Spleen (tissue), 11 donors: Measurements from ENCODE around the gene BHLHE40. TPM values are rescaled to one million over a fixed set of nuclear protein-coding genes. Genes with fewer than 3 reads are reported as not detected.

Experiments
- DNase-seq: peaks from one replicate; pipeline ENCODE4 v3.0.0-alpha.2; 2020
- H3K27ac ChIP-seq, 8 donors: fragments of 200-600 bp; sonication (generic) in 7 of 8; 1 replicate in 4 of 8; 2 replicates in 4 of 8; pipeline versions ENCODE4 v1.5.0 to v1.8.0; 2016 to 2021; ENCODE audit warnings: inconsistent platforms in 4 of 8, mild to moderate bottlenecking in 4 of 8, moderate library complexity in 1 of 8
- H3K27me3 ChIP-seq, 7 donors: fragments of 200-600 bp; sonication (generic) in 6 of 7; replicated peaks in 1 of 7; 1 replicate in 4 of 7; 2 replicates in 3 of 7; pipeline versions ENCODE4 v1.5.0 to v1.8.0; 2016 to 2021; ENCODE audit warnings: inconsistent platforms in 3 of 7, mild to moderate bottlenecking in 1 of 7
- H3K36me3 ChIP-seq, 6 donors: fragments of 200-600 bp; sonication (generic) in 5 of 6; 1 replicate in 4 of 6; 2 replicates in 2 of 6; pipeline versions ENCODE4 v1.5.0 to v1.8.0; 2016 to 2021; ENCODE audit warnings: inconsistent platforms in 2 of 6
- H3K4me1 ChIP-seq, 6 donors: fragments of 200-600 bp; sonication (generic) in 5 of 6; 1 replicate in 3 of 6; 2 replicates in 3 of 6; pipeline versions ENCODE4 v1.5.0 to v1.8.0; 2016 to 2021; ENCODE audit warnings: inconsistent platforms in 3 of 6
- H3K4me3 ChIP-seq, 8 donors: fragments of 200-600 bp; sonication (generic) in 7 of 8; 1 replicate in 4 of 8; 2 replicates in 4 of 8; pipeline versions ENCODE4 v1.5.0 to v1.8.0; 2016 to 2021; ENCODE audit warnings: inconsistent platforms in 4 of 8, mild to moderate bottlenecking in 4 of 8, moderate library complexity in 2 of 8
- H3K9me3 ChIP-seq, 8 donors: fragments of 200-600 bp; sonication (generic) in 7 of 8; 1 replicate in 4 of 8; 2 replicates in 4 of 8; pipeline versions ENCODE4 v1.5.0 to v1.8.0; 2016 to 2021; ENCODE audit warnings: inconsistent platforms in 4 of 8
- POLR2A ChIP-seq, 3 donors: fragments of 450-650 bp; IDR thresholded peaks; one replicate each; pipeline ENCODE4 v1.5.1; 2017; ENCODE audit warnings: antibody characterized with exemption in 3 of 3, mild to moderate bottlenecking in 1 of 3
- POLR2AphosphoS5 ChIP-seq, 3 donors: sonication (generic); formaldehyde crosslinking; IDR thresholded peaks; one replicate each; pipeline ENCODE4 v1.5.1; 2017; ENCODE audit warnings: antibody characterized with exemption in 3 of 3
- WGBS, 5 donors: extraction: QIAGEN DNeasy Blood & Tissue Kit in 3 of 5; methylation state at CpG; one replicate each; pipeline versions ENCODE4 v1.1.5 to v1.1.7; 2013 to 2018; 5-methylcytosine and 5-hydroxymethylcytosine counted together
- intact Hi-C: fragments of 100-400 bp; cut with DNase I; formaldehyde crosslinking; loops from one replicate; pipeline ENCODE4 v1.15.0; 2023; ENCODE audit warnings: low total_unique reads
- polyA plus RNA-seq, 3 donors: library from polyadenylated mRNA; stranded (reverse); fragments of 200-250 nt; gene quantifications; one replicate each; pipeline ENCODE4 v1.2.1, GENCODE V29; 2013
- total RNA-seq, 7 donors: library from RNA; depleted of rRNA in 3 of 7; stranded (reverse); fragments of >200 nt in 3 of 7; fragmentation: NEBNext Ultra II Directional in 4 of 7; extraction: Animal tissue kit (Norgen Biotek cat#: 25700) in 4 of 7; gene quantifications; one replicate each; pipeline versions ENCODE4 v1.1.0 to v1.2.1, GENCODE V29; 2016 to 2021
- TF ChIP-seq, protein P1 (sequence below), 11 experiments: fragments of 200-600 bp in 7 of 11; fragments of 450-650 bp in 4 of 11; sonication (generic) in 4 of 11; IDR thresholded peaks in 8 of 11; conservative IDR thresholded peaks in 3 of 11; 1 replicate in 7 of 11; 2 replicates in 4 of 11; pipeline versions ENCODE4 v1.4.0 to v1.8.0; 2016 to 2021; ENCODE audit warnings: antibody characterized with exemption in 11 of 11, inconsistent platforms in 4 of 11, mild to moderate bottlenecking in 1 of 11
- donor health status: healthy with polysubstance abuse.
- donor health status: DM: no; HTN: no; CAD: no; lungs with moderate emphysema.
- donor health status: DM: no; HTN: no; CAD: no.
- donor health status: Bipolar disorder and iron deficiency.
- donor health status: healthy.
- donor health status: DM: no; HTN: no; CAD: no.
- donor health status: DM: yes; HTN: yes; CAD: no.

BHLHE40 gene
- total and polyA plus RNA-seq, 10 donors: 11.8 to 108 (median 30.0) TPM

DNA sequence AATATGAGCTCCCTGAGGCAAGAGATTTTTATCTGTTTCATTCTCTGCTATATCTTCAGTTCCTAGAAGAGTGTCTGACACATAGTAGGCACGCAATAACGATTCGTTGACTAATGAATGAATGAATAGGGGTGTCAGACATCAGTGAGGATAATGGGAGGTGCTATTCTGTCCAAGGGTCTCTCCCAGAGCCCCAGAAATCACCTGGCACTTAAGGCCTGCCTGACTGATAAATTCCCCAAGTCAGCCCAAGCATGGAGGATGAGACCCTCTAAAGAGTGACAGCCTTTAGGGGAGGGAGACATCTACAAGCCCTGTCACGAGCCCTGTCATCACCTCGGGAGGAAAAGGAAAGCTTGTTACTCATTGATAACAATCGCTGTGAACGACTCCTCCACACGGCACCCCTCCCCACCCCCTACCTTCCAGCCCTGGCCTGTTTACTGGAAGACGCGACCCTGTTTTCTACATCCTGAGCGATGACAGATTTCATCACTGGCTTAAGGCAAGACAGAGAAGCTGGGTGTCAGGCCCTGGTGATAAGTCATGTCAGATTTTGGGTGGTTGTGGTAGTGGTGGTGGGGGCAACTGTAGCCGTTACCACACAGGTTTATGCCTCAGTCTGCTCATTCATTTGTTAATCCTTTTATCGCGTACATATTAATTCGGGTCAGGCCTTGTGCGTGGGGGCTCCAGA is 23.1 kb downstream of the BHLHE40 start:
- H3K4me3 ChIP-seq: no peak overlapping the region
- intact Hi-C loops: no loop called here
- no peak overlapping the region for H3K27ac ChIP-seq
- peaks cover 0 to 25% (median 10%) of the 10 kb centered on the region in 6 donors for H3K4me1 ChIP-seq
- TF ChIP-seq POLR2AphosphoS5 (IDR thresholded peaks at IDR 0.05): no peak
- TF ChIP-seq, protein P1, sequence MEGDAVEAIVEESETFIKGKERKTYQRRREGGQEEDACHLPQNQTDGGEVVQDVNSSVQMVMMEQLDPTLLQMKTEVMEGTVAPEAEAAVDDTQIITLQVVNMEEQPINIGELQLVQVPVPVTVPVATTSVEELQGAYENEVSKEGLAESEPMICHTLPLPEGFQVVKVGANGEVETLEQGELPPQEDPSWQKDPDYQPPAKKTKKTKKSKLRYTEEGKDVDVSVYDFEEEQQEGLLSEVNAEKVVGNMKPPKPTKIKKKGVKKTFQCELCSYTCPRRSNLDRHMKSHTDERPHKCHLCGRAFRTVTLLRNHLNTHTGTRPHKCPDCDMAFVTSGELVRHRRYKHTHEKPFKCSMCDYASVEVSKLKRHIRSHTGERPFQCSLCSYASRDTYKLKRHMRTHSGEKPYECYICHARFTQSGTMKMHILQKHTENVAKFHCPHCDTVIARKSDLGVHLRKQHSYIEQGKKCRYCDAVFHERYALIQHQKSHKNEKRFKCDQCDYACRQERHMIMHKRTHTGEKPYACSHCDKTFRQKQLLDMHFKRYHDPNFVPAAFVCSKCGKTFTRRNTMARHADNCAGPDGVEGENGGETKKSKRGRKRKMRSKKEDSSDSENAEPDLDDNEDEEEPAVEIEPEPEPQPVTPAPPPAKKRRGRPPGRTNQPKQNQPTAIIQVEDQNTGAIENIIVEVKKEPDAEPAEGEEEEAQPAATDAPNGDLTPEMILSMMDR (IDR thresholded peaks at IDR 0.05 in 8 of 11, conservative IDR thresholded peaks at IDR 0.05 in 3 of 11): no peak
- TF ChIP-seq POLR2A (IDR thresholded peaks at IDR 0.05): no peak
- H3K9me3 ChIP-seq: no peaks in the 10 kb centered on the region
- H3K27me3 ChIP-seq: no peaks in the 10 kb centered on the region
- DNase-seq: no peak
- 44 to 60% (median 52%) methylated on average over 16 of the region's 16 CpGs for whole genome bisulfite sequencing, 5 donors
- H3K36me3 ChIP-seq: no peaks in the 10 kb centered on the region

DNA sequence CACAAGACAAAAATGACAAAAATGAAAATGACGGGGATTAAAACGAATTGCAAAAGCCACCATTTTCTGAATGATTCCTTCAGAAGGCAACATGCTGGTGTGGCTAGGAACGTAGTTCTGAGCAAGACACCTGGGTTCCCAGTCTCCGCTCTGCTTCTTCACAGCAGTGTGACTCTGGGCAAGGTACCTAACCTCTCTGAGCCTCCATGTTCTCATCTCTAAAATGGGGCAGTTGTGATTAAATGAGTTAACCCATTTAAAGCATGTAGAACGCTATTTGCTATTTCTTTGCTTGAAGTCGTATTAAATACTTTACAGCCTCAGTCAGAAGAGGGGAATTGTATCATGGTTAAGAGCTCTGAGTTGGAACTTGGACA is 23.6 kb downstream of the BHLHE40 start:
- no peaks in the 10 kb centered on the region for H3K36me3 ChIP-seq
- 81 to 93% (median 87%) methylated on average over 6 of the region's 6 CpGs for WGBS, 5 donors
- no peaks in the 10 kb centered on the region for H3K27me3 ChIP-seq
- intact Hi-C loops: no loop called here
- peaks cover 0 to 31% (median 13%) of the 10 kb centered on the region in 6 donors for H3K4me1 ChIP-seq
- H3K9me3 ChIP-seq: no peaks in the 10 kb centered on the region
- no peak for DNase-seq
- TF ChIP-seq POLR2AphosphoS5 (IDR thresholded peaks at IDR 0.05) (no peak), POLR2A (IDR thresholded peaks at IDR 0.05) (no peak)
- TF ChIP-seq, protein P1 (IDR thresholded peaks at IDR 0.05 in 8 of 11, conservative IDR thresholded peaks at IDR 0.05 in 3 of 11): no peak
- no peak overlapping the region for H3K27ac ChIP-seq
- no peak overlapping the region for H3K4me3 ChIP-seq

DNA sequence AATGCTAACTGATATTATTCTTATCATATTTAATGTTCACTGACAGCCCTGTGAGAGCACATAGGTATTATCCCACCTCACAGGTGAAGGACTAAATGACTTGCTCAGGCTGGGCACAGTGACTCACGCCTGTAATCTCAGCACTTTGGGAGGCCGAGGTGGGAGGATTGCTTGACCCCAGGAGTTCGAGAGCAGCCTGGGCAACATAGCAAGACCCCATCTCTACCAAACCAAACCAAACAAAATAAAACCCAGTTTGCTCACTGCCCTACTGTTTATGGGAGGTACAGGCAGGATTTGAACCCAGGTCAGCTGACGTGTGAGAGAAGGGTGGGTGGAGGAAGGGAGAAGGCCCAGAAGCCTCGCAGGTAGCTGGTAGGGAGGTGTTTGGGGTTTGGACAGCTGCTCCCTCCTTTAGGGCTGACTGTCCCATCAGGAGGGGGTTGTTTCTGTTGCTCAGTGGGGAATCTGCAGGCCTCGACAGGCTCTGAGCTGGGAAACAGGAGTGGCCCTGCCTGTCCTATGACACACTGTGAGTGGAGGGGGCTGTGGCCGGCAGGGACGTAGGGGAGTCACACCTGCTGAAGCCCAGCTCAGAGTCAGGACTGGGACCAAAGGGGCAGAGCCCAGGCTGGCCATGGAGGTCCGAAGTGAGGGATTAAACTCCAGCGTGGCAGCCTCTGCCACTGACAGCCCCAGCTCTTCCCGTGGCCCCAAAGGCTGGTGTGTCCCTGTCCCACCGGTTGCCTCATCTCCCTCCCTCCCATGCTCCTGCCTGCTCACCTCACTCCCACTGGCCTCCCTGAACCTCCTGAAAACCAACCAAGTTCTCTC is 25.3 kb downstream of the BHLHE40 start:
- Histone ChIP-seq H3K27me3 (no peaks in the 10 kb centered on the region), H3K9me3 (no peaks in the 10 kb centered on the region), H3K4me3 (no peak overlapping the region), H3K4me1 (peaks cover 7 to 48% (median 27%) of the 10 kb centered on the region in 6 donors), H3K27ac (no peak overlapping the region), H3K36me3 (no peaks in the 10 kb centered on the region)
- WGBS, 5 donors: 92 to 97% (median 95%) methylated on average over 12 of the region's 12 CpGs
- intact Hi-C loops: no loop called here
- DNase-seq: no peak
- TF ChIP-seq POLR2A (IDR thresholded peaks at IDR 0.05) (no peak), POLR2AphosphoS5 (IDR thresholded peaks at IDR 0.05) (no peak)
- TF ChIP-seq, protein P1 (IDR thresholded peaks at IDR 0.05 in 8 of 11, conservative IDR thresholded peaks at IDR 0.05 in 3 of 11): no peak

DNA sequence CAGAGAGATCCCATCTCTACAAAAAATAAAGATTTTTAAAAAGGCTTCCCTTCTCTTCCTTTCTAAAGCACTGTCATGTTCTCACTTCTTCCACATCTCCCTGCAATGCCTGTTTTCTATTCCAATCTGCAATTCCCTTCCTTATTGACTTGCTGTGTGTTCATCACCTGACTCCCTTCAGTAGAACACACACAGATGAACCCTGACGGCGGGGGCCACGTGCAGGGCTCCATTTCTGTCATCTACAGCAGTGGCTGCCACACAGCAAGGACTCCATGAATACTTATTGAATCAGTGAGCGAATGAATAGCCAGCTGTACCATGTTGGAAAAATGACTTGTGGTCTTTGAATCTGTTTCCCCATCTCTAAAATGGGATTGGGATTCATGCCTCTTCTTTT is 26.1 kb downstream of the BHLHE40 start:
- WGBS, 5 donors: 66 to 69% (median 67%) methylated on average over 4 of the region's 4 CpGs
- H3K36me3 ChIP-seq: no peaks in the 10 kb centered on the region
- H3K27ac ChIP-seq: no peak overlapping the region
- H3K4me1 ChIP-seq: peaks cover 7 to 56% (median 34%) of the 10 kb centered on the region in 6 donors
- no peaks in the 10 kb centered on the region for H3K9me3 ChIP-seq
- TF ChIP-seq POLR2AphosphoS5 (IDR thresholded peaks at IDR 0.05) (no peak), POLR2A (IDR thresholded peaks at IDR 0.05) (no peak)
- TF ChIP-seq, protein P1 (IDR thresholded peaks at IDR 0.05 in 8 of 11, conservative IDR thresholded peaks at IDR 0.05 in 3 of 11): no peak
- intact Hi-C loops: no loop called here
- H3K27me3 ChIP-seq: no peaks in the 10 kb centered on the region
- H3K4me3 ChIP-seq: no peak overlapping the region
- no peak for DNase-seq
